ENCODE results near the gene SPON2.
A peak's percentile ranks its signal among the peaks of the same experiment; 100 is the strongest.

SPON2 gene

GRCh38 chr4:1208266-1208961 is 36.0 kb upstream of the SPON2 start:
- no peak for DNase-seq

GRCh38 chr4:1207603-1208265 is 35.4 kb upstream of the SPON2 start:
- DNase-seq, result peak; percentile 37

GRCh38 chr4:1207157-1207470 is 34.7 kb upstream of the SPON2 start:
- no peak for DNase-seq

- DNase-seq, result no peak
Observed at GRCh38 chr4:1206299-1207156, 34.1 kb upstream of the SPON2 start.

GRCh38 chr4:1205586-1206298 is 33.4 kb upstream of the SPON2 start:
- no peak for DNase-seq

- DNase-seq, result no peak
Observed at GRCh38 chr4:1204828-1205585, 32.6 kb upstream of the SPON2 start.

- no peak for DNase-seq
Observed at GRCh38 chr4:1204286-1204827, 32.0 kb upstream of the SPON2 start.

GRCh38 chr4:1203026-1203616 is 30.7 kb upstream of the SPON2 start:
- no peak for DNase-seq

GRCh38 chr4:1202526-1203011 is 30.2 kb upstream of the SPON2 start:
- DNase-seq, result no peak

GRCh38 chr4:1201851-1202525 is 29.6 kb upstream of the SPON2 start:
- DNase-seq, result no peak

- DNase-seq, result no peak
Observed at GRCh38 chr4:1200425-1201035, 28.1 kb upstream of the SPON2 start.

- DNase-seq, result no peak
Observed at GRCh38 chr4:1199556-1200331, 27.4 kb upstream of the SPON2 start.

GRCh38 chr4:1198098-1198844 is 25.9 kb upstream of the SPON2 start:
- no peak for DNase-seq

- DNase-seq, result no peak
Observed at GRCh38 chr4:1196421-1197183, 24.2 kb upstream of the SPON2 start.

GRCh38 chr4:1195891-1196401 is 23.6 kb upstream of the SPON2 start:
- no peak for DNase-seq

- DNase-seq, result no peak
Observed at GRCh38 chr4:1195109-1195671, 22.8 kb upstream of the SPON2 start.
